Measurements from ENCODE around the gene RPS15A.

The RPS15A gene

DNA sequence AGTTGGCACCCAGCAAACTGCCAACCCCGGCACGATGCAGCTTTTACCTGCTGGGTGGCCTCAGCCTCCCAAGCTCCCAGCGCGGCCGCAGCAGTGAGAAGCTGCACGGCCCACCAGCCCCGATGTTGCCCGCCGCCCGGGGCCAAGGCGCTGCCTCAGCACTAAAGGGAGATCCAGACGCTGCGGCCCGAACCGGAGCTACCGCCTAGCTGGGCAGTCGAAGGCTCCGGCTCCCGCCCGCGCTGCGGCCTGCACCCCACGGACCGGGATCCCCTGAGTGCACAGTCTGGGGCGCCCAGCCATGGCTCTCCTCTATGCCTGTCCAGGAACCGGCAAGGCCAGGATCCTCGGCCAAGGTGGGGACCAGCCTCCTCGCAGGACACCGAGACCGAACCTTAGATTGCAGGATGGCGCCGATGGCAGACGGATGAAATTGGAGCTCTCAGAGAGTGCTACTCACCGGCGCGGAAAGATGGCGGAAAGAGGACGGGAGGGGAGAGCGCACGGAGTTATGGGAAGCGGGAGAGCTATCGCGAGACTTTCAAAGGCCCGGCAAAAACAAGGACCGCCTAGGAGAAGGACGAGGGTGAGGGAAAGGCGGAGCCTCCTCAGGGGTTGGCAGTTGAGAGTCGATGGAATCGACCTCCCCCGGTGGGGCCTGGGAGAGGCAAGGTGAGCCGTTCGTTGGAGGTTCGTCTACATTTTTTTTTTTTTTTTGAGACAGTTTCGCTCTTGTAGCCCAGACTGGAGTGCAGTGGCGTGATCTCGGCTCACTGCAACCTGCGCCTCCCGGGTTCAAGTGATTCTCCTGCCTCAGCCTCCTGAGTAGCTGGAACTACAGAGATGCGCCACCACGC, at the start of gene RPS15A:
TSS of gene RPS15A (minus strand) at position 485 of the 857 bp plus-strand sequence. CDS start 1,221 bp downstream, outside the sequence.
- H3K4me3 ChIP-seq (ENCODE audit: low read depth, low read length), result peak within 1 kb of the TSS; percentile 93
- TF ChIP-seq, protein P1, sequence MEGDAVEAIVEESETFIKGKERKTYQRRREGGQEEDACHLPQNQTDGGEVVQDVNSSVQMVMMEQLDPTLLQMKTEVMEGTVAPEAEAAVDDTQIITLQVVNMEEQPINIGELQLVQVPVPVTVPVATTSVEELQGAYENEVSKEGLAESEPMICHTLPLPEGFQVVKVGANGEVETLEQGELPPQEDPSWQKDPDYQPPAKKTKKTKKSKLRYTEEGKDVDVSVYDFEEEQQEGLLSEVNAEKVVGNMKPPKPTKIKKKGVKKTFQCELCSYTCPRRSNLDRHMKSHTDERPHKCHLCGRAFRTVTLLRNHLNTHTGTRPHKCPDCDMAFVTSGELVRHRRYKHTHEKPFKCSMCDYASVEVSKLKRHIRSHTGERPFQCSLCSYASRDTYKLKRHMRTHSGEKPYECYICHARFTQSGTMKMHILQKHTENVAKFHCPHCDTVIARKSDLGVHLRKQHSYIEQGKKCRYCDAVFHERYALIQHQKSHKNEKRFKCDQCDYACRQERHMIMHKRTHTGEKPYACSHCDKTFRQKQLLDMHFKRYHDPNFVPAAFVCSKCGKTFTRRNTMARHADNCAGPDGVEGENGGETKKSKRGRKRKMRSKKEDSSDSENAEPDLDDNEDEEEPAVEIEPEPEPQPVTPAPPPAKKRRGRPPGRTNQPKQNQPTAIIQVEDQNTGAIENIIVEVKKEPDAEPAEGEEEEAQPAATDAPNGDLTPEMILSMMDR (IDR thresholded peaks at IDR 0.05; ENCODE audit: insufficient read depth, low read depth, low read length, missing control alignments), result no peak
- peak; percentile 98 for DNase-seq (ENCODE audit: low read depth)

DNA sequence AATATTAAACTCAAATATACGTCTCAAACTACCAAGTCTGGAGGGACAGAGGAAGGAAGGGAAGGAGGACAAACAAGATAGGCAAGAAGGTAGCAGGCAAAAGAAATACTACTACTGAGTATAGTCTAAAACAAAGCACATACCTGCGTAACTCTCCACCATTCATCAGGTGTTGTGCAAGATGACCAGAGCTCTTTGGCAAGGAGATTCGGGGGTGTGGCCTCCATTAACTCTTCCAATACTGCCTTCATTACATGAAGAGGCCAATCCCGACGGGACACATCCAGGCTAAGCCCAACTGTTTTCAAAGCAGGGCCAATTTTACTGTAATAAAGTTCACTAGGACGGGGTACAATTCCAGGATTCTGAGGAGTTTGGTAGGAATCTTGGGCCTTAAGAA, 49.4 kb upstream of the RPS15A start:
- TF ChIP-seq, protein P1 (IDR thresholded peaks at IDR 0.05; ENCODE audit: insufficient read depth, low read depth, low read length, missing control alignments), result no peak

DNA sequence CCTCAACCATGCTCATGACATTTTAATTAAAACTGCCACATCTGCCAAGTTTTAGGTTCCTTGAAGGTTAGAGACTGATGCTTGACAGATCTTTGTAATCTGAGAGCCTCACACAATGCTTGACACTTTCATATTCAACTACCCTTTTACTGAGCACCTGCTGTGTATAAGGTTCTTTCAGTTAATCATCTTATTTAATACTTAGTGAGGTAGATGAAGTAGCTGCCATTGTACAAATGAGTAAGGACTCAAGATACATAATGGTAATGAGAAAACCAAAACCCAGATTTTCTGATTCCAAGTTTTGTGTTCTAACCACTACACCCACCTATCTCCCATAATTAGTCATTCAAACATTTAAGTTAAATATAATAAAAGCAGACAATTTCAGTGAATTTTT, 46.6 kb upstream of the RPS15A start:
- no peak for DNase-seq (ENCODE audit: low read depth)
- TF ChIP-seq, protein P1 (IDR thresholded peaks at IDR 0.05; ENCODE audit: insufficient read depth, low read depth, low read length, missing control alignments), result no peak
- H3K4me3 ChIP-seq (ENCODE audit: low read depth, low read length), result no peak overlapping the region

More for the DNA sequence above, 49.4 kb upstream of the RPS15A start:
- no peak overlapping the region for H3K4me3 ChIP-seq (ENCODE audit: low read depth, low read length)
- DNase-seq (ENCODE audit: low read depth), result no peak

DNA sequence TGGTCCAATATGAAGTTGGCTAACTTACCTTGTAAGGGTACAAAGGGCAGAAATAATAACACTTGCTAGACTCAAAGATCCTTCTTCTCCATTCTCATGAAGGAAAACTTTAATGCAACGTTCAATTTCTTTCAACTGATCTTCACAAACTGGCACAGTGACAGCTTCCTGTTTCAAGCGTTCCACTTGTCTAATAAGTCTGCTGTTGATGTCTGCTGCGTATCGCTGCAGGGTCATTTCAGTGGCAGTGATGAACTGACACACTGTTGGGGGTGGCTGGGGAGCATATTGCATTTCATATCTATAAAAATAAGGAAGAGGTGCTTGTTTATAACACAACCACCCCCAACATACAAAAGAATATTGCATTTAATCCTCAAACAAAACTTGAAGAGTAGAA, 44.7 kb upstream of the RPS15A start:
- TF ChIP-seq, protein P1 (IDR thresholded peaks at IDR 0.05; ENCODE audit: insufficient read depth, low read depth, low read length, missing control alignments), result no peak
- DNase-seq (ENCODE audit: low read depth), result no peak
- H3K4me3 ChIP-seq (ENCODE audit: low read depth, low read length), result no peak overlapping the region

- DNase-seq (ENCODE audit: low read depth), result no peak
- TF ChIP-seq, protein P1 (IDR thresholded peaks at IDR 0.05; ENCODE audit: insufficient read depth, low read depth, low read length, missing control alignments), result no peak
- H3K4me3 ChIP-seq (ENCODE audit: low read depth, low read length), result no peak overlapping the region
Measured at GRCh38 chr16:18833707-18834505, 43.8 kb upstream of the RPS15A start.

DNA sequence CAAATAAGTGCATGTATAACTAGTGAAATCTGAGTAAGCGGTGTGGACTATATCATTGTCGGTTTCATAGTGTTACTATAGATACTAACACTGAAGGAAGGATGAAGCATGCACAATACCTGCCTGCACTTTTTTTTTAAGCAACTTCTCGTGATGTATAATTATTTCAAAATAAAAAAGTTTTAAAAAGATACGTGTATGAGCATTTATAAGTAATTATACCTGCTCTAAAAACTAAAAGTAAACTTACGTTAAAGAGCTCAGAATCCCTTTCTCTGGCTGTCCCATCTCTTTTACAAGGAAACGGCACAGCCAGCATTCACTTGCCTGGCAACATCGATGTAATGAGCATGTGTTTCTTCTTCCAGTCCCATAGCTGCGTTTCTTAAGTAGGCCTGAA, 42.5 kb upstream of the RPS15A start:
- DNase-seq (ENCODE audit: low read depth), result no peak
- H3K4me3 ChIP-seq (ENCODE audit: low read depth, low read length), result no peak overlapping the region
- TF ChIP-seq, protein P1 (IDR thresholded peaks at IDR 0.05; ENCODE audit: insufficient read depth, low read depth, low read length, missing control alignments), result no peak

Measured in GM12865 (cell line).